Activated CD8-positive, alpha-beta memory T cell treated with anti-CD3 and anti-CD28 coated beads for 24 hours (primary cell): ENCODE measurements around the gene RPA1.

Experiments used
- DNase-seq: peaks from one replicate; pipeline ENCODE4 v3.0.0-alpha.2; 2020

The RPA1 gene

GRCh38 chr17:1943436-1943831, 113.6 kb downstream of the RPA1 start:
- no peak for DNase-seq

- DNase-seq: no peak
Observed at GRCh38 chr17:1945621-1946020, 115.8 kb downstream of the RPA1 start.

GRCh38 chr17:1946021-1946932, 116.5 kb downstream of the RPA1 start:
- DNase-seq: no peak

- no peak for DNase-seq
Observed at GRCh38 chr17:1947229-1947742, 117.5 kb downstream of the RPA1 start.

GRCh38 chr17:1947743-1948516, 118.1 kb downstream of the RPA1 start:
- no peak for DNase-seq

- DNase-seq: no peak
Observed at GRCh38 chr17:1948517-1948825, 118.7 kb downstream of the RPA1 start.
